OCI-LY7 (cell line): ENCODE data around the gene UTS2R. TPM values are rescaled to one million over a fixed set of nuclear protein-coding genes. Genes with fewer than 3 reads are reported as not detected.

Source experiments
- BruUV-seq: library from RNA; stranded (reverse); fragments of 400-500 nt; replicated peaks from 2 replicates; lab custom pipeline; 2021; lab: Mats Ljungman, UMichigan
- CTCF ChIA-PET: fragments of 300-600 bp; sonication (Branson Sonifier 250); formaldehyde crosslinking; loops from one replicate; lab custom pipeline; 2022; ENCODE audit warnings: antibody characterized with exemption; ENCODE audit not compliant: unreplicated experiment; lab: Charles Lee
- POLR2A ChIA-PET: fragments of 300-600 bp; sonication (Branson Sonifier 250); formaldehyde crosslinking; loops from one replicate; lab custom pipeline; 2022; ENCODE audit warnings: antibody characterized with exemption; lab: Charles Lee
- DNase-seq: peaks from one replicate; pipeline ENCODE4 v3.0.0-alpha.2; 2015; ENCODE audit warnings: low spot score
- H2AFZ ChIP-seq: fragments of 200-600 bp; sonication (generic), shearing (Covaris generic); 2 replicates; pipeline ENCODE4 v1.6.1; 2014; ENCODE audit warnings: mild to moderate bottlenecking, antibody characterized with exemption, low read length, moderate library complexity
- H3K27ac ChIP-seq: fragments of 200-600 bp; sonication (generic); 2 replicates; pipeline ENCODE4 v1.5.1; 2014; ENCODE audit warnings: mixed run types, low read depth, mild to moderate bottlenecking, moderate library complexity, low read length, inconsistent platforms; ENCODE audit not compliant: poor library complexity, severe bottlenecking
- H3K36me3 ChIP-seq: fragments of 200-600 bp; sonication (generic); 2 replicates; pipeline ENCODE4 v1.6.1; 2014; ENCODE audit warnings: mild to moderate bottlenecking, antibody characterized with exemption, low read length, moderate library complexity, mixed read lengths; ENCODE audit not compliant: insufficient read depth
- H3K4me1 ChIP-seq: fragments of 200-600 bp; sonication (generic); 2 replicates; pipeline ENCODE4 v1.5.1; 2014; ENCODE audit warnings: mild to moderate bottlenecking, low read length; ENCODE audit not compliant: insufficient read depth, poor library complexity, severe bottlenecking
- H3K4me2 ChIP-seq: fragments of 200-600 bp; sonication (generic); 2 replicates; pipeline ENCODE4 v1.6.1; 2014; ENCODE audit warnings: mild to moderate bottlenecking, low read length
- H3K4me3 ChIP-seq: fragments of 200-600 bp; sonication (generic); 2 replicates; pipeline ENCODE4 v1.5.1; 2014; ENCODE audit warnings: mild to moderate bottlenecking, low read depth, low read length; ENCODE audit not compliant: poor library complexity, severe bottlenecking
- H3K79me2 ChIP-seq: fragments of 200-600 bp; sonication (generic); 2 replicates; pipeline ENCODE4 v1.6.1; 2016; ENCODE audit warnings: low read depth, mild to moderate bottlenecking, low read length, moderate library complexity, mixed read lengths; ENCODE audit not compliant: insufficient read depth
- H3K9me2 ChIP-seq: fragments of 200-600 bp; sonication (generic); 2 replicates; pipeline ENCODE4 v1.6.1; 2016; ENCODE audit warnings: mild to moderate bottlenecking, low read length, mixed read lengths; ENCODE audit not compliant: insufficient read depth
- H3K9me3 ChIP-seq: fragments of 200-600 bp; sonication (generic); 2 replicates; pipeline ENCODE4 v1.6.1; 2014; ENCODE audit warnings: mild to moderate bottlenecking, mixed run types, low read length, mixed read lengths
- H4K20me1 ChIP-seq: fragments of 200-600 bp; sonication (generic); 2 replicates; pipeline ENCODE4 v1.6.1; 2014; ENCODE audit warnings: mild to moderate bottlenecking, antibody characterized with exemption, low read length, moderate library complexity, mixed read lengths; ENCODE audit not compliant: insufficient read depth
- CTCF ChIP-seq: fragments of 200-600 bp; sonication (generic); conservative IDR thresholded peaks from 2 replicates; pipeline ENCODE4 v1.5.1; 2014; ENCODE audit warnings: mild to moderate bottlenecking, antibody characterized with exemption, low read length, moderate library complexity, mixed read lengths
- EZH2phosphoT487 ChIP-seq: fragments of 200-600 bp; sonication (generic); IDR thresholded peaks from 2 replicates; pipeline ENCODE4 v1.6.1; 2018; ENCODE audit warnings: low read depth, borderline replicate concordance, mild to moderate bottlenecking, mixed run types, antibody characterized with exemption, low read length, moderate library complexity, mixed read lengths
- intact Hi-C: fragments of 100-400 bp; cut with micrococcal nuclease; formaldehyde crosslinking; loops from one replicate; pipeline ENCODE4 v1.10.0; 2022; ENCODE audit not compliant: unreplicated experiment
- total RNA-seq, 2 experiments: library from RNA; depleted of rRNA in 1 of 2; stranded (reverse); fragments of >200 nt in 1 of 2; shearing (Covaris generic) in 1 of 2; gene quantifications; 2 replicates each; pipeline ENCODE4 v1.2.3, GENCODE V29; 2014 to 2022

Gene UTS2R
- total RNA-seq, 2 experiments from 2014 or later: 17.4 to 36.3 TPM

GRCh38 chr17:82344175-82344907, 27.2 kb upstream of the UTS2R start:
- POLR2A ChIA-PET: interaction anchor here (0.7 to 1.7 kb wide), 3 partner anchors 19 to 1097 kb away, joined by 3 to 9 read pairs (median 3); no protein-coding TSS in a partner anchor
- BruUV-seq: no TSS peak
- H2AFZ ChIP-seq: no peak overlapping the region

GRCh38 chr17:82345151-82345976, 26.2 kb upstream of the UTS2R start:
- H3K9me2 ChIP-seq: no peaks in the 10 kb centered on the region
- no peaks in the 10 kb centered on the region for H3K9me3 ChIP-seq
- no peaks in the 10 kb centered on the region for H3K36me3 ChIP-seq
- intact Hi-C loops: no loop called here
- TF ChIP-seq CTCF: no peak
- no peak for TF ChIP-seq EZH2phosphoT487
- CTCF ChIA-PET: no interaction called here
- no peak overlapping the region for H2AFZ ChIP-seq
- POLR2A ChIA-PET: interaction anchor here (0.6 to 0.9 kb wide), 4 partner anchors 43 to 162 kb away, joined by 3 to 4 read pairs (median 3); no protein-coding TSS in a partner anchor
- H3K4me1 ChIP-seq: peaks cover 39% of the 10 kb centered on the region
- H3K4me3 ChIP-seq: no peak overlapping the region
- H3K27ac ChIP-seq: no peak overlapping the region
- no peaks in the 10 kb centered on the region for H3K79me2 ChIP-seq
- BruUV-seq: no TSS peak
- H4K20me1 ChIP-seq: no peaks in the 10 kb centered on the region
- no peak for DNase-seq
- H3K4me2 ChIP-seq: no peak overlapping the region

More at GRCh38 chr17:82344175-82344907, 27.2 kb upstream of the UTS2R start:
- H3K4me1 ChIP-seq: peaks cover 28% of the 10 kb centered on the region
- TF ChIP-seq EZH2phosphoT487 (no peak), CTCF (no peak)
- H4K20me1 ChIP-seq: no peaks in the 10 kb centered on the region
- intact Hi-C loops: no loop called here
- H3K4me2 ChIP-seq: no peak overlapping the region
- no peaks in the 10 kb centered on the region for H3K79me2 ChIP-seq
- no peaks in the 10 kb centered on the region for H3K9me3 ChIP-seq
- DNase-seq: peak; percentile 50
- no peaks in the 10 kb centered on the region for H3K9me2 ChIP-seq
- H3K27ac ChIP-seq: no peak overlapping the region
- no peaks in the 10 kb centered on the region for H3K36me3 ChIP-seq
- CTCF ChIA-PET: interaction anchor here (0.5 kb wide), 1 partner anchor 162 kb away, joined by 3 read pairs; no protein-coding TSS in a partner anchor
- H3K4me3 ChIP-seq: no peak overlapping the region
